Esophagus (tissue), 2 donors: ENCODE measurements around the gene DPM1. TPM values are rescaled to one million over a fixed set of nuclear protein-coding genes. Genes with fewer than 3 reads are reported as not detected.
"Not testable (repeated sequence)": the region's sequence is repeated elsewhere in the genome, so short reads cannot be mapped to it uniquely, and the experiment has no call there.

Source experiments
- H3K27ac ChIP-seq, 2 donors: one replicate each; pipeline ENCODE4 v1.5.1; 2013; ENCODE audit warnings: low read depth in 2 of 2, mild to moderate bottlenecking in 2 of 2, inconsistent platforms in 1 of 2, low read length in 1 of 2, moderate library complexity in 1 of 2
- H3K27me3 ChIP-seq, 2 donors: one replicate each; pipeline ENCODE4 v1.6.1; 2013; ENCODE audit warnings: low read length in 2 of 2, control low read depth in 1 of 2, mild to moderate bottlenecking in 1 of 2; ENCODE audit not compliant: insufficient read depth in 2 of 2, control insufficient read depth in 1 of 2
- H3K36me3 ChIP-seq, 2 donors: one replicate each; pipeline ENCODE4 v1.6.1; 2013; ENCODE audit warnings: low read length in 1 of 2; ENCODE audit not compliant: control insufficient read depth in 2 of 2, insufficient read depth in 2 of 2
- H3K4me1 ChIP-seq, 2 donors: one replicate each; pipeline ENCODE4 v1.6.1; 2013; ENCODE audit warnings: low read length in 1 of 2; ENCODE audit not compliant: control insufficient read depth in 2 of 2, insufficient read depth in 2 of 2
- H3K4me3 ChIP-seq, 2 donors: one replicate each; pipeline ENCODE4 v1.5.1; 2013; ENCODE audit warnings: low read length in 2 of 2, mild to moderate bottlenecking in 2 of 2, low read depth in 1 of 2, moderate library complexity in 1 of 2
- H3K9me3 ChIP-seq, 2 donors: one replicate each; pipeline ENCODE4 v1.6.1; 2013; ENCODE audit warnings: mild to moderate bottlenecking in 2 of 2, low read depth in 1 of 2, low read length in 1 of 2, moderate library complexity in 1 of 2; ENCODE audit not compliant: control insufficient read depth in 2 of 2, insufficient read depth in 1 of 2
- WGBS, 2 donors: extraction: QIAGEN DNeasy Blood & Tissue Kit; methylation state at CpG; one replicate each; pipeline ENCODE4 v1.1.7; 2013; 5-methylcytosine and 5-hydroxymethylcytosine counted together
- polyA plus RNA-seq, 2 donors: library from polyadenylated mRNA; stranded (reverse); fragments of 200-250 nt; gene quantifications; one replicate each; pipeline ENCODE4 v1.2.3, GENCODE V29; 2013
- donor health status: healthy with polysubstance abuse.
- donor health status: Bipolar disorder and iron deficiency.

Gene DPM1
- polyA plus RNA-seq, 2 donors = 20.7 to 55.8 TPM

- 48 to 51% methylated on average over 26 of the region's 26 CpGs for WGBS, 2 donors
- Histone ChIP-seq H3K4me1 (peaks cover 3 to 7% of the 10 kb centered on the region in 2 donors), H3K27ac (no peak overlapping the region), H3K27me3 (no peaks in the 10 kb centered on the region), H3K36me3 (no peaks in the 10 kb centered on the region), H3K4me3 (no peak overlapping the region), H3K9me3 (no peaks in the 10 kb centered on the region)
These were observed 22.8 kb upstream of the DPM1 start for GRCh38 chr20:50980851-50981713.

GRCh38 chr20:50980071-50980681 is 21.8 kb upstream of the DPM1 start:
- 33 to 44% methylated on average over 8 of the region's 8 CpGs for WGBS, 2 donors
- H3K27me3 ChIP-seq = no peaks in the 10 kb centered on the region
- peaks cover 3 to 7% of the 10 kb centered on the region in 2 donors for H3K4me1 ChIP-seq
- no peaks in the 10 kb centered on the region for H3K36me3 ChIP-seq
- no peak overlapping the region for H3K4me3 ChIP-seq
- H3K9me3 ChIP-seq = no peaks in the 10 kb centered on the region
- H3K27ac ChIP-seq = no peak overlapping the region

- not testable (repeated sequence) for H3K27ac ChIP-seq, H3K4me1 ChIP-seq, H3K9me3 ChIP-seq, H3K27me3 ChIP-seq, H3K36me3 ChIP-seq, H3K4me3 ChIP-seq
- WGBS, 2 donors = 87 to 89% methylated on average over 4 of the region's 4 CpGs
These were observed 20.2 kb upstream of the DPM1 start for GRCh38 chr20:50978533-50978932.

GRCh38 chr20:50977066-50978021 is 19.0 kb upstream of the DPM1 start:
- Histone ChIP-seq H3K36me3 (no peaks in the 10 kb centered on the region), H3K4me1 (peaks cover 3 to 7% of the 10 kb centered on the region in 2 donors), H3K9me3 (no peaks in the 10 kb centered on the region), H3K27ac (no peak overlapping the region), H3K4me3 (no peak overlapping the region), H3K27me3 (no peaks in the 10 kb centered on the region)
- whole genome bisulfite sequencing, 2 donors = 45 to 54% methylated on average over 20 of the region's 20 CpGs

- Histone ChIP-seq H3K4me1 (peaks cover 0 to 4% of the 10 kb centered on the region in 2 donors), H3K27me3 (no peaks in the 10 kb centered on the region), H3K9me3 (no peaks in the 10 kb centered on the region), H3K4me3 (no peak overlapping the region), H3K36me3 (no peaks in the 10 kb centered on the region), H3K27ac (no peak overlapping the region)
- 89 to 90% methylated on average over 10 of the region's 10 CpGs for WGBS, 2 donors
These were observed 17.5 kb upstream of the DPM1 start for GRCh38 chr20:50975701-50976330.

GRCh38 chr20:50969912-50970311 is 11.6 kb upstream of the DPM1 start:
- 75 to 76% methylated on average over 8 of the region's 8 CpGs for WGBS, 2 donors
- Histone ChIP-seq H3K4me3 (no peak overlapping the region), H3K9me3 (no peaks in the 10 kb centered on the region), H3K27ac (no peak overlapping the region), H3K4me1 (no peaks in the 10 kb centered on the region), H3K27me3 (no peaks in the 10 kb centered on the region), H3K36me3 (no peaks in the 10 kb centered on the region)

- Histone ChIP-seq H3K4me1 (no peaks in the 10 kb centered on the region), H3K27ac (no peak overlapping the region), H3K9me3 (no peaks in the 10 kb centered on the region), H3K4me3 (no peak overlapping the region), H3K36me3 (no peaks in the 10 kb centered on the region), H3K27me3 (no peaks in the 10 kb centered on the region)
- WGBS, 2 donors = 79 to 88% methylated on average over 5 of the region's 5 CpGs
These were observed 11.1 kb upstream of the DPM1 start for GRCh38 chr20:50969435-50969834.

GRCh38 chr20:50968289-50968688 is 10.0 kb upstream of the DPM1 start:
- Histone ChIP-seq H3K27me3 (no peaks in the 10 kb centered on the region), H3K4me1 (no peaks in the 10 kb centered on the region), H3K27ac (no peak overlapping the region), H3K9me3 (no peaks in the 10 kb centered on the region), H3K4me3 (no peak overlapping the region), H3K36me3 (no peaks in the 10 kb centered on the region)
- WGBS, 2 donors = 75 to 83% methylated on average over 9 of the region's 9 CpGs

- Histone ChIP-seq H3K36me3 (no peaks in the 10 kb centered on the region), H3K27ac (no peak overlapping the region), H3K4me1 (no peaks in the 10 kb centered on the region), H3K4me3 (no peak overlapping the region), H3K9me3 (no peaks in the 10 kb centered on the region), H3K27me3 (no peaks in the 10 kb centered on the region)
- WGBS, 2 donors = 39 to 40% methylated on average over 7 of the region's 7 CpGs
These were observed 9.3 kb upstream of the DPM1 start for GRCh38 chr20:50967586-50967985.
